ENCODE data around the gene PCOLCE2. TPM values are rescaled to one million over a fixed set of nuclear protein-coding genes. Genes with fewer than 3 reads are reported as not detected.
A peak's percentile ranks its signal among the peaks of the same experiment; 100 is the strongest.

Gene PCOLCE2
- total and polyA plus RNA-seq, 12 donors = 49.9 to 143 (median 69.6) TPM

DNA sequence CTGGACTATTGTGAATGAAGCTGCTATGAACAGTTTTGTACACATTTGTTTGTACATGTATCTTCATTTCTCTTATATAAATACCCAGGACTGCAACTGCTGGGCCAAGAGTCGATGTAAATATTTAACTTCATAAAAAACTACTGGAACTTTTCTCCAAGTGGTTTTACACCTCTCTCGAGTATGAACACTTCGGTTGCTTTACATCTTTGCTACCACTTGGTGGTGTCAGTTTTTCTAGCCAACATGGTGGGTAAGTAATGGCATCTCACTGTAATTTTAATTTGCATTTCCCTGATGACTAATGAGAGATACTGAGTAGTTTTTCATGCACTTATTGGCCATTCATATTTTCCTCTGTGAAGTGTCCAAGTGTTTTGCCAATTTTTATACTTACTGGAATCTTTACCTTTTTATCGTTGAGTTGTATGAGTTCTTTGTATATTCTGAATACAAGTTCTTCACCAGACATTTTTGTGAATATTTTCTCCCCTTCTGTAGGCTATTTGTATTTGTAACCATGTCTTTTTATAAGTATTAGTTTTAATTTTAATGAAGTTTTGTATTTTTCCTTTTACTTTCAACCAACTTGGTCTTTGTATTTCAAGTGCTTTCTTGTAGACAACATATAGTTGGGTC, 44.4 kb downstream of the PCOLCE2 start:
- DNase-seq (no peak), ATAC-seq (no peak)
- H3K4me1 ChIP-seq = peaks cover 0 to 14% (median 6%) of the 10 kb centered on the region in 9 donors
- TF ChIP-seq, protein P1, sequence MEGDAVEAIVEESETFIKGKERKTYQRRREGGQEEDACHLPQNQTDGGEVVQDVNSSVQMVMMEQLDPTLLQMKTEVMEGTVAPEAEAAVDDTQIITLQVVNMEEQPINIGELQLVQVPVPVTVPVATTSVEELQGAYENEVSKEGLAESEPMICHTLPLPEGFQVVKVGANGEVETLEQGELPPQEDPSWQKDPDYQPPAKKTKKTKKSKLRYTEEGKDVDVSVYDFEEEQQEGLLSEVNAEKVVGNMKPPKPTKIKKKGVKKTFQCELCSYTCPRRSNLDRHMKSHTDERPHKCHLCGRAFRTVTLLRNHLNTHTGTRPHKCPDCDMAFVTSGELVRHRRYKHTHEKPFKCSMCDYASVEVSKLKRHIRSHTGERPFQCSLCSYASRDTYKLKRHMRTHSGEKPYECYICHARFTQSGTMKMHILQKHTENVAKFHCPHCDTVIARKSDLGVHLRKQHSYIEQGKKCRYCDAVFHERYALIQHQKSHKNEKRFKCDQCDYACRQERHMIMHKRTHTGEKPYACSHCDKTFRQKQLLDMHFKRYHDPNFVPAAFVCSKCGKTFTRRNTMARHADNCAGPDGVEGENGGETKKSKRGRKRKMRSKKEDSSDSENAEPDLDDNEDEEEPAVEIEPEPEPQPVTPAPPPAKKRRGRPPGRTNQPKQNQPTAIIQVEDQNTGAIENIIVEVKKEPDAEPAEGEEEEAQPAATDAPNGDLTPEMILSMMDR (IDR thresholded peaks at IDR 0.05) = peak in 8 of 9 donors; percentile 7 to 54 (median 42)
- no peaks in the 10 kb centered on the region for H3K27me3 ChIP-seq
- intact Hi-C loops (cut with DNase I) = no loop called here
- peaks cover 0 to 10% (median 0%) of the 10 kb centered on the region in 9 donors for H3K36me3 ChIP-seq
- 68 to 72% methylated on average over 4 of the region's 4 CpGs for WGBS, 2 donors
- no peak overlapping the region for H3K27ac ChIP-seq
- no peaks in the 10 kb centered on the region for H3K9me3 ChIP-seq
- H3K4me3 ChIP-seq = no peak overlapping the region

- intact Hi-C loops (cut with DNase I) = loop anchor here in 1 of 10 donors (10.0 kb wide), 1 partner anchor 255 kb away; no protein-coding TSS in a partner anchor
- no peak for ATAC-seq
- DNase-seq = no peak
- Histone ChIP-seq H3K4me1 (no peaks in the 10 kb centered on the region), H3K27ac (no peak overlapping the region), H3K9me3 (no peaks in the 10 kb centered on the region), H3K27me3 (no peaks in the 10 kb centered on the region), H3K36me3 (peaks cover 0 to 27% (median 0%) of the 10 kb centered on the region in 9 donors), H3K4me3 (no peak overlapping the region)
- TF ChIP-seq, protein P1 (IDR thresholded peaks at IDR 0.05) = no peak
- 45 to 65% methylated on average over 2 of the region's 2 CpGs for WGBS, 2 donors
These were observed 49.1 kb downstream of the PCOLCE2 start for GRCh38 chr3:142839831-142840230.

- no peak for ATAC-seq
- TF ChIP-seq, protein P1 (IDR thresholded peaks at IDR 0.05) = no peak
- intact Hi-C loops (cut with DNase I) = loop anchor here in 1 of 10 donors (10.0 kb wide), 1 partner anchor 253 kb away; no protein-coding TSS in a partner anchor
These were observed 51.4 kb downstream of the PCOLCE2 start for GRCh38 chr3:142837526-142837925.

GRCh38 chr3:142828703-142829305, 60.1 kb downstream of the PCOLCE2 start:
- ATAC-seq = peak; percentile 87 to 95 (median 92)

More at GRCh38 chr3:142837526-142837925, 51.4 kb downstream of the PCOLCE2 start:
- Histone ChIP-seq H3K4me3 (no peak overlapping the region), H3K4me1 (no peaks in the 10 kb centered on the region), H3K27me3 (no peaks in the 10 kb centered on the region), H3K27ac (no peak overlapping the region), H3K9me3 (no peaks in the 10 kb centered on the region), H3K36me3 (peaks cover 0 to 25% (median 0%) of the 10 kb centered on the region in 9 donors)
- WGBS, 2 donors = 94 to 100% methylated on average over 1 of the region's 1 CpG
- DNase-seq = no peak

More at GRCh38 chr3:142828703-142829305, 60.1 kb downstream of the PCOLCE2 start:
- Histone ChIP-seq H3K36me3 (peaks cover 0 to 15% (median 0%) of the 10 kb centered on the region in 9 donors), H3K9me3 (no peaks in the 10 kb centered on the region), H3K4me1 (no peaks in the 10 kb centered on the region), H3K27me3 (no peaks in the 10 kb centered on the region), H3K27ac (no peak overlapping the region), H3K4me3 (no peak overlapping the region)
- DNase-seq = peak; percentile 71 to 80
- TF ChIP-seq, protein P1 (IDR thresholded peaks at IDR 0.05) = peak; percentile 63 to 89 (median 82)
- 26 to 28% methylated on average over 9 of the region's 9 CpGs for WGBS, 2 donors
- intact Hi-C loops (cut with DNase I) = loop anchor here (1.0 to 10.0 kb wide), 9 partner anchors 98 to 244 kb away; partner anchors contain the start of gene PLS1 (in 2 of the 10)

All from heart right ventricle (tissue), 16 donors.